PC-9 (cell line): ENCODE measurements around the gene TSTD2.

ENCODE experiments used
- EZH2 ChIP-seq: fragments of 200-600 bp; sonication (generic); IDR thresholded peaks from 2 replicates; pipeline ENCODE4 v1.8.0; 2017; ENCODE audit warnings: antibody characterized with exemption, low read depth
- TF ChIP-seq, protein P1 (sequence below): fragments of 200-600 bp; sonication (generic); conservative IDR thresholded peaks from 2 replicates; pipeline ENCODE4 v1.6.1; 2017; ENCODE audit warnings: mixed run types, antibody characterized with exemption, mild to moderate bottlenecking, moderate library complexity

DNA sequence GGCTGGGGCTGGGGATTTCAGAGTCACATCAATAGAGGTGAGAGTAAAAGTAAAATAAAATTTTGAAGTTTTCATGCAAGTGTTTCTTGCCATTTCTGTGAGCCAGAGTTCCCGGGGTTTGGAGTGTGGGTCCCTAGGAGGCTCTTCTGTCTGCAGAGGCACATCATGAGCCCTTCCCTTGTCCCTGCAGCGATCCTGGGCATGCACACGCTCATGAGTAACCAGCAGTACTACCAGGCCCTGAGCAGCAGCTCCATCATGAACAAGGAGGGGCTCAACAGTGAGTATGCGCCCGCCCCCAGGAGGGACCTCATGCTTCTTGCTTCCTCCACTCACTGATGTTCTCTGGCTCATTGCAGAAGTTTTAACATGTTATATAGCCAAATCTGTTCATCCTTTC lies 70.6 kb downstream of the TSTD2 start:
- TF ChIP-seq, protein P1, sequence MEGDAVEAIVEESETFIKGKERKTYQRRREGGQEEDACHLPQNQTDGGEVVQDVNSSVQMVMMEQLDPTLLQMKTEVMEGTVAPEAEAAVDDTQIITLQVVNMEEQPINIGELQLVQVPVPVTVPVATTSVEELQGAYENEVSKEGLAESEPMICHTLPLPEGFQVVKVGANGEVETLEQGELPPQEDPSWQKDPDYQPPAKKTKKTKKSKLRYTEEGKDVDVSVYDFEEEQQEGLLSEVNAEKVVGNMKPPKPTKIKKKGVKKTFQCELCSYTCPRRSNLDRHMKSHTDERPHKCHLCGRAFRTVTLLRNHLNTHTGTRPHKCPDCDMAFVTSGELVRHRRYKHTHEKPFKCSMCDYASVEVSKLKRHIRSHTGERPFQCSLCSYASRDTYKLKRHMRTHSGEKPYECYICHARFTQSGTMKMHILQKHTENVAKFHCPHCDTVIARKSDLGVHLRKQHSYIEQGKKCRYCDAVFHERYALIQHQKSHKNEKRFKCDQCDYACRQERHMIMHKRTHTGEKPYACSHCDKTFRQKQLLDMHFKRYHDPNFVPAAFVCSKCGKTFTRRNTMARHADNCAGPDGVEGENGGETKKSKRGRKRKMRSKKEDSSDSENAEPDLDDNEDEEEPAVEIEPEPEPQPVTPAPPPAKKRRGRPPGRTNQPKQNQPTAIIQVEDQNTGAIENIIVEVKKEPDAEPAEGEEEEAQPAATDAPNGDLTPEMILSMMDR: no peak
- TF ChIP-seq EZH2: no peak
